ENCODE results near the gene F2RL2.

F2RL2 gene

DNA sequence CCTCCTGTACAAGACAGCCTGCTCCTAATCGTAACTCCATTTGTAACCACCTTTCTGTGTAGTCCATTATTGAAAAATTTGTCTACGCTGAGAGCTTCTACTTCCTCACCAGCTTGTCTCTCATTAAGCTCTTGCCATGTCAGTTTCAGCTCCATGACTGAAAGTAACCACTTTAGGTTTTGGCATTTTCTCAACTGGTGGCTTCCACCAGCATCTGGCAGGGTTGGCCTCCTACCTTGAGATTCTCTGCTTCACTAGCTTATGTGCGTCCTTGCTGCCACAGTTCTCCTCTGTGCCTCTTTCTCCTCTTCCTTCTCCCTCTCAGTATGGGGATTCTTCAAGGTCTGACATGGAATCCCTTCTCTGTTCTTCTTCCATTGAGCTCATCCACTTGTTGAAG lies 31.8 kb downstream of the F2RL2 start:
- no peak for TF ChIP-seq CTCF (IDR thresholded peaks at IDR 0.05)
- no peak for DNase-seq (ENCODE audit: low spot score)
- Histone ChIP-seq H3K4me3 (no peak overlapping the region), H3K27ac (no peak overlapping the region)

DNA sequence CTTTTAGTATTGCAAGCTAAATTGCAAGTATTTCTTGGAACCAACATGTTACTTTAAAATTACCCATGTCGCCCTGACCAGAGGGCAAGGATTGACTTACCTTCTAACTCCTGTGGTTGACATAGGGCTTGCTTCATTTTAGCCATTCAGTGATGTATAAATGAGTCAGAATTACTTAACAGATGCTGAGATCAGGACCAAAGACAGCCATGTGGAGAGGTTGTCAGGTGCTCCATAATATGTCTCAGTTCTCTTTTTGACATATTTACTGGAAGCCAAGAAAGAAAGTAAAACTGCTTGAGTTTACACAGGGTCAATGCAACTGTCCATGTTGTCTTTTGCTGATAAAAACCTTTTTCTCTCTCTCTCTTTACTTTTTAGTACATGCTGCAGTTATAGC lies 33.2 kb downstream of the F2RL2 start:
- DNase-seq (ENCODE audit: low spot score) = no peak
- no peak overlapping the region for H3K4me3 ChIP-seq
- TF ChIP-seq CTCF (IDR thresholded peaks at IDR 0.05) = no peak

DNA sequence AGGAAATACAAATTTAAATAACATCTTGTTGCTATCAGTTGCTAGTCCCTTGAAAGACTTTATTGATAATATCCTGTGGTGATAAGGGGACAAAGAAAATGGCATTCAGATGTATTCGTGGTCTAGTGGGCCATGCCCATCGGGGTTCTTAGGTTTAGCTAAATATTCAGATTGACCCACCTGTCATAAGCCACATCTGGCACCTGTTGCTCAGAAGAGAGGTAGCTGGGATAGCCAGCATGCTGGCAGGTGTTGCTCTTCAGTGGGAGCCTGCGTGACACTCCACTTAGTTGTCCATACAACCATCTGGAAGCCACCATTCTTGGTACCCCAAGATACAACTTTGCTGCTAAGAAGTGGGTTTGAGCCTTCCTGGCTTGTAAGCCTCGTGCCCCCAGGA lies 36.7 kb downstream of the F2RL2 start:
- no peak for TF ChIP-seq CTCF (IDR thresholded peaks at IDR 0.05)
- H3K27ac ChIP-seq = no peak overlapping the region

More for the DNA sequence above, 33.2 kb downstream of the F2RL2 start:
- no peak overlapping the region for H3K27ac ChIP-seq

GRCh38 chr5:76585783-76586217 lies 37.4 kb downstream of the F2RL2 start:
- no peak for TF ChIP-seq CTCF (IDR thresholded peaks at IDR 0.05)
- Histone ChIP-seq H3K4me3 (no peak overlapping the region), H3K27ac (no peak overlapping the region)
- DNase-seq (ENCODE audit: low spot score) = no peak

More for the DNA sequence above, 36.7 kb downstream of the F2RL2 start:
- H3K4me3 ChIP-seq = no peak overlapping the region
- no peak for DNase-seq (ENCODE audit: low spot score)

- H3K27ac ChIP-seq = no peak overlapping the region
- H3K4me3 ChIP-seq = no peak overlapping the region
- no peak for DNase-seq (ENCODE audit: low spot score)
- TF ChIP-seq CTCF (IDR thresholded peaks at IDR 0.05) = no peak
These were observed 39.8 kb downstream of the F2RL2 start for GRCh38 chr5:76583163-76584047.

DNA sequence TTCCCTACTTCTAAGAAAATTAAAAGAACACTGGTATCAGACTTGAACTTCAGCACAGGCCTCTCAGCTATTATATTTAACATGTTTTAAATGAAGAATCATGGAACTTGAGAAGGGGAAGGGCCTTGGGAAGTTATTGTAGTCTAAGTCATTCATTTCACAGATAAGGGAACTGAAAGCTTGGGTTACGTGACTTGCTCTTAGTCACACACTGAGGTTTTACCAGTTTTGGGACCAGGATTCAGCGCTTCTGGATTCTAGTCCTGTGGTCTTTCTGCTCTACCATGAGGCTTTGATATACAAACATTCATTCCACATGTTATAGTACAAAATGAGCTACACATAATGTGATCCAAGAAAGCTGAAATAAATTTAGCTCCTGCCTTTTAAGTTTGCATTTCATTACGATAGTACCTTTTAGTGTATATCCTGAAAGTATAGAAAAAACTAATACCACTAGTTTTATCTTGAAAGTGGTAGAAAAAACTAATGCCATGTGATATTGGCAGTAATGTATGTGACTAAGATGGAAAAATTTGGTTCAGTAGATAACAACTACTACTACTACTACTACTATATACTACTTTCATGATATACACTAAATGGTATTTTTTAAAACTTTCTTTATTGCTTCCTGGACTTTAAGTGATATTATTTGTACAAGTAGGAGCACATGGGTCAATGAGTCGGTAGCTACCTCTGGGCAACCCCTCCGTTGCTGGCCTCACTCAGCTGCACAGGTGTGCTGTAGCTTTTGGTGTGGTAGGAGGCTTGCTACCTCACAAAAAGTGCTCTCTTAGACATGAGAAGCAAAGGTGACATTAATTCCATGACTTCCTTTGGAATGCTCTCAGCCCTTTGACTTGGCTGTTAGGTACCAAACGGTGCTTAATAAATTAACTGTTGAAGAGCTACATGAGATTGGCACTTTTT lies 40.7 kb downstream of the F2RL2 start:
- Histone ChIP-seq H3K4me3 (no peak overlapping the region), H3K27ac (no peak overlapping the region)
- no peak for TF ChIP-seq CTCF (IDR thresholded peaks at IDR 0.05)
- DNase-seq (ENCODE audit: low spot score) = no peak

Data from coronary artery (tissue), 2 donors.